Umbilical cord (tissue), 2 donors: ENCODE results near the gene SH3BP5. TPM values are rescaled to one million over a fixed set of nuclear protein-coding genes. Genes with fewer than 3 reads are reported as not detected.

Experiments
- DNase-seq: peaks from one replicate; pipeline ENCODE4 v3.0.0-alpha.2; 2015; ENCODE audit warnings: low spot score
- total RNA-seq: library from RNA; depleted of rRNA; stranded (reverse); fragments of >200 nt; gene quantifications from one replicate; pipeline ENCODE4 v1.2.3, GENCODE V29; 2014; ENCODE audit warnings: low replicate concordance; ENCODE audit not compliant: insufficient read depth

Gene SH3BP5
- total RNA-seq, 1 donor from 2014 or later, result 21.4 TPM

DNA sequence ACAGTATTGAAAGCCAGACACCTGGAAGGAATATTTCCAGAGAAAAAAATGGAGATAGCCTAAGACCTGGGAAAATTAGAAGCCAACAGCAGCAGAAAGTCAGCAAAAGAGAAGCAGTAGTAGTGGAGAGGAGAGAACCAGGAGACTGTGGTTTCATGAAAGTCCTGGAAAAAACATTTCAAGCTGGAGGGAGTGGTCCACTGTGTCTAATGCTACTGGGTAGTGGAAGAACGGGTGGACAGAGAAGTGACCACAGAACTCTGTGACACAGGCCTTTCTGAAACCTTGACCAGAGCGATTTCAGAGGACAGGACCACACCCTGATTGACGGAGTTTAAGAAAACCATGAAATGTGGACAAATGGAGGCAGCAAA lies 15.3 kb upstream of the SH3BP5 start:
- no peak for DNase-seq

DNA sequence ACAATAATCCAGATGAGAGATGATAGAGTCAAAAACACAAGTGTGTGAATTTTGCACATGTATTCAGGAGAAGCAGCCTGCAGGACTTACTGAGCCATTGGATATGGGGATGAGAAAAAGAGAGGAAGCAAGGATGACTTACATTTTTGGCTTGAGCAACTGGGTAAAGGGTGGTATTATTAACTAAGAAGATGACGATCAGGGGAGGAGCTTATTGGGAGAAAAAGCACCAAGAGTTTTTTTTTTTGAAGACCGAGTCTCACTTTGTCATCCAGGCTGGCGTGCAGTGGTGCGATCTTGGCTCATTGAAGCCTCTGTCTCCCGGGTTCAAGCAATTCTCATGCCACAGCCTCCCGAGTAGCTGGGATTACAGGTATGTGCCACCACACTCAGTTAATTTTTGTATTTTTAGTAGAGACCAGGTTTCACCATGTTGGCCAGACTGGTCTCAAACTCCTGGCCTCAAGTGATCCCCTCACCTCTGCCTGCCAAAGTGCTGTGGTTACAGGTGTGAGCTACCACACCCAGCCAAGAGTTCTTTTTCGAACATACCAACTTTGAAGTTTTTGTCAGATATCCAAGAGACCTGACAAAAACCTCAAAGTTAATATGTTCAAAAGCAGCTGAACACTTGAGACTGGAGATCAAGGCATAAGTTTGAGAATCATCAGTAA lies 14.8 kb upstream of the SH3BP5 start:
- DNase-seq, result no peak

- no peak for DNase-seq
Observed at GRCh38 chr3:15346516-15346915, 14.1 kb upstream of the SH3BP5 start.

DNA sequence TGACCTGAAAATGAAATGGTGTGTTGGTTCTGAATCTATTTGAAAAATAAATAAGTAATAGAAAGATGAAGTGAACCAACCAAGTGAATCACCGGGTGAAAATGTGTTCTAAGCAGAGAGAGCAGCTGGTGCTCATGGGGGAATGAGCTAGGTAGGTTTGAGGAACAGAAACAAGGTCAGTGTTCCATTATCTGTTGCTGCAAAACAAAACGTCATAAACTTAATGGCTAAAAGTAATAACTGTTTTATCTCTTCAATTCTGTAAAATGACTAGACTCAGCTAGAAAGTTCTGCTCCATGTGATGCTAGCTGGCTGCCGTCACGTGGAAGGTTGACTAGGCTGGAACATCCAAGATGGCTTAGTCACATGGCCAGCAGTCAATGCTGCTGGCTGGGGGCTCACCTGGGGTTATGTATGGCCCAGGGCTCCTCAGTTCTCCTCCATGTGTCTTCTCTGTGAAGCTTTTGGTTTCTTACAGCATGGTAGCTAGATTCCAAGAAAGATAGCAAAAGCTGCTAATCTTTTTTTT lies 13.3 kb upstream of the SH3BP5 start:
- no peak for DNase-seq

- no peak for DNase-seq
Observed at GRCh38 chr3:15345066-15345607, 12.8 kb upstream of the SH3BP5 start.

GRCh38 chr3:15342945-15343344 lies 10.6 kb upstream of the SH3BP5 start:
- DNase-seq, result no peak

DNA sequence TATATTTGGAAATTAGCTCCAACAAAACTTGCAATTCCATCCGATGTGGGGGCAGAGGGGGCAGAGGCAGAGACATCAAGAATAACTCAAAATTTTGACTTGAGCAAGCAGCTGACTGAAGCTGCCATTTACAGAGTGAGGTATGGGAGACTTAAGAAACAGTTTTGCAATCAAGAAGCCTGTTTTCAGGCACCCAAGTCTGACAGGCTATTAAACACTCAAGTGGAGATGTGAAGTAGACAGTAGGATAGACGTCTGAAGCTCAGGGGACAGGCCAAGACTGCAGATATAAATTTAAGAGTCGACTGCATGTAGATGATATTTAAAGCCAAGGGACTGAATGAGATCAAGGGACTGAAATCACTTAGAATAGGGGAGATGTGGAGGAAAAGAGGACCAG lies 9.9 kb upstream of the SH3BP5 start:
- DNase-seq, result no peak

DNA sequence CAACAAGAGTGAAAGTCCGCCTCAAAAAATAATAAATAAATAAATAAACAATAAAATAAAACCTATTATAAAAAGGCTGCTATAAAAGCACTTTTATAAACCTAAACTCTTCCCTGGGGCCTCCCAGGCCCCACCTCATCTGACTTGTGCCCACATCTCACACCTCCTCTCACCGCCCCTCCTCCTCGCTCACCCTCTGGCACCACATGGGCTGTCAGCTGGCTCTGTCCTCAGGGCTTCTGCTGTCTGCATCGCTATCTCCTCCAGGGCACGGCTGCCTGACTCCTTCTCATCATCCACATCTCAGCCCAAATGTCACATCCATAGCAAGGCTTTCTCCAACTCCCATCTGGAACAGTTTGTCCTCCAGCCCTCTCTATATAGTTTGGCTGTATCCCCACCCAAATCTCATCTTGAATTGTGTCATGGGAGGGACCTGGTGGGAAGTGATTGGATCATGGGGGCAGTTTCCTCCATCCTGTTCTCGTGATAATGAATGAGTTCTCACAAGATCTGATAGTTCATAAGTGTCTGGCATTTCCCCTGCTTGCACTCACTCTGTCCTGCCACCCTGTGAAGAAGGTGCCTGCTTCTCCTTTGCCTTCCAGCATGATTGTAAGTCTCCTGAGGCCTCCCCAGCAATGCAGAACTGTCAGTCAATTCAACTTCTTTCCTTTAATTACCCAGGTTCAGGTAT lies 8.8 kb upstream of the SH3BP5 start:
- no peak for DNase-seq

DNA sequence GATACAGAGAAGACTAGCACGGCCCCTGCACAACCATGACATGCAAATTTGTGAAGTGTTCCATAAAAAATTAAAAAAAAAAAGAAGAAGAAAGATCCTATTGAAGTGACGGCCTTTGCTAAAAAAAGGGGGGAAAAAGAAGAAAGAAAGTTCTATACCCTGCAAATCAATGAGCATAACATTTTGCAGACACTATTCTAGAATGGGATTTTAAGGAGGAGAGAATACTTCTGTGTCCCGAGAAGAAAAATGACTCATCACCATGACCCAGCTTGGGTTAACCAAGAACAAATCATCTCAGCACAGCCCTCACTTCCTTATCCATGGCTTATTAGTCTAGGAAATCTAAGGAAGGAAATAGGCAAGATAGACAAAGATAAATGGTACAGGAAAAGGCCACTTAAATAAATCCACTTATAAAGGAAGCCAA lies 7.4 kb upstream of the SH3BP5 start:
- DNase-seq, result no peak

- no peak for DNase-seq
Observed at GRCh38 chr3:15339001-15339400, 6.6 kb upstream of the SH3BP5 start.

DNA sequence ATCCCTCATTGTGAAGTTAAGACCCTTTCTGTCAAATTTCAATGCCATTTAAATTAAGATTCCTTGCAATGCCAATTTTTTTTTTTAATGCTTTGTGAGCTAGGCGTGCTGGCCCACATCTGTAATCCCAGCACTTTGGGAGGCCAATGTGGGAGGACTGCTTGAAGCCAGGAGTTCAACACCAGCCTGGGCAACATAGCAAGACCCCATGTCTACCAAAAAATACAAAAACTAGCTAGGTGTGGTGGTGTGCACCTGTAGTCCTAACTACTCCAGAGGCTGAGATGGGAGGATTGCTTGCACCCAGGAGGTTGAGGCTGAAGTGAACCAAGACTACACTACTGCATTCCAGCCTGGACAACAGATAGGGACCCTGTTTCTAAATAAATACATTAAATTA lies 5.6 kb upstream of the SH3BP5 start:
- DNase-seq, result no peak

DNA sequence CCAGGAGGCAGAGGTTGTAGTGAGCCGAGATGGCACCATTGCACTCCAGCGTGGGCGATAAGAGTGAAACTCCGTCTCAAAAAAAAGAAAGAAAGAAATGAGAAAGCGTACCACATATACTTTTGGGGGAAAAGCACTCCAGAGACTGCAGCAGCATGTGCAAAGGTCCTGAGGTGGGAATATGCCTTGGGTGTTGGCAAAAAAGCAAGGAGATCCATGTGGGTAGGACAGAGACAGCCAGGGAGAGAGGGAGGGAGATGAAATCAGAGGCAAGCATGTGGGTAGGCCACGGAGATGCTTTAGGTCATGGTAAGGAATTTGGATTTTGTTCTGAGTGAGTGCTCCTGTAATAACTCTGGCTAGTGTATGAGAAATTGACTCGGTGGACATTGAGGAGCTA lies 3.7 kb upstream of the SH3BP5 start:
- no peak for DNase-seq

DNA sequence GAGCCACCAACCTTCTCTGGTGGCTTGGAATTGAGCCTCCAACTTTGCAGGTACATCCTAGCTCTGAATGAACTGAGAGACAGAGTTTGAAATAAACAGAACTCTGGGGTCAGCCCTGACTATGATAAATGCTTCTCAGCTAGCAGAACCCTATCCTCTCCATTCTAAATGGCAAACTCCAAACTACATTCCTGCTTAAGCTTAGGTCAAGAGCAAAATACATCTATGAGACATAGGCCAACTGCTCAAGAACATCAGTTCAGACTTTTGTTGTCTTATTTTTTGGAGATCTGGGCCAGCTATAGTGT lies 1.5 kb upstream of the SH3BP5 start:
- no peak for DNase-seq

- no peak for DNase-seq
Observed at GRCh38 chr3:15333099-15333955, 941 bp upstream of the SH3BP5 start.

DNA sequence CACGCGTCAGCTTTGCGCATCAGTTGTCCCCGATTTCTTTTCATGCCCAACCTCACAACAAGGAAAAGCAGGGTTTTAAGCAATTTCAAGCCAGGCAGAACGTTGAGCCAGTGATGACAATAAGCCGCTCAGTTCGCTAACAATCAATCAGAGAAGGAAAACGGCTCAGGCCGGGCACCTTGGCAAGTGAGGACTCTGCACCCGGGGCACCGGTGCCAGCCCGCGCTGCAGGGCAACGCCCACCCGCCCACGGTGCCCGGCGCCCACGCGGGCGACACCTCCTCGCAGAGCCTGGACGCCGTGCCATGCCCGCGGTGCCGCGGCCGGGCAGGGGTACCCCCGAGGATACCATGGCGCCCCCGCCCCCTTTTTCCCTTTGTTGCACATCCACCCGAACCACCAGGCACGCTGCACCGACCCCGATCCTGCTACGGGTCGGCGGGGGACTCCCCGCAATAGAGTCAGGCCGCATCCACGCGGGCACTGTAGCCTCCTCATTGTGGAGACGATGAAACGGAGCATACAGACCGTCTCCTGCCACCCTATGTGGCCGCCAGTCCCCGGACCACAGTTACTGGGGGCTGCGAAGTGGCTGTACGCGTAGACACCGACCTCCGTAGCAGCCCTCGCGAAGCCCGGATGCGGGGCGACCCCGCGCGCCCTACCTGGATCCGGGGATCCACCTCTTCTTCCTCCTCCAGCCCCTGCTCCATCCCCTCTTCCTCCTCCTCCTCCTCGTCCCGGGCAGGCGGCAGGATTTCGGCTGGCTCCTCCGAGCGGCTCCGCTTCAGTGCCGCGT lies 581 bp downstream of the SH3BP5 start:
- DNase-seq, result no peak

DNA sequence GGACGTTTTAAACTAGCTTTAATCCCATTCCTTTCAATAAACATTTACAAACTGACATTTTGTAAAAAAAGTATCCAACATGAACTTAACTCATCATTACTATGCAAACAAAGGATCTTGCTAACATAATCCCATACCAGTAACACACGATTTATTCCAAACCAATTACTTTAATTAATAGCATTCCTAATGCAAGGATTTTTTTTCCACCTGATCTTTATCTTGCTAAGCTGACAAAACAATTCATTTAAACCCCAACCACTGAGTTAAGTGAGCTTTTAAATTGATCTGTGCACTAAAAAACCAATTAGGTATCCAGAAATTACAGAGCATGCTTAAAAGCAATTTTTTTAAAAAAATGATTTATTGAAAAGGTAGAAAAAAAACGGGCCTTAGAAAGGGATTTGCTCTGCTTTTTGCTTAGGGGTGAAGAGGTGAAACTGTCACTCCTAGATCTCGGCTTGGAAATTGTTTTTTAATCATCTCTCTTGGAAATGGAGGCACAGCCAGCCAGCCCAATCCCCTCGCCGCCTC lies 1.2 kb downstream of the SH3BP5 start:
- DNase-seq, result no peak

DNA sequence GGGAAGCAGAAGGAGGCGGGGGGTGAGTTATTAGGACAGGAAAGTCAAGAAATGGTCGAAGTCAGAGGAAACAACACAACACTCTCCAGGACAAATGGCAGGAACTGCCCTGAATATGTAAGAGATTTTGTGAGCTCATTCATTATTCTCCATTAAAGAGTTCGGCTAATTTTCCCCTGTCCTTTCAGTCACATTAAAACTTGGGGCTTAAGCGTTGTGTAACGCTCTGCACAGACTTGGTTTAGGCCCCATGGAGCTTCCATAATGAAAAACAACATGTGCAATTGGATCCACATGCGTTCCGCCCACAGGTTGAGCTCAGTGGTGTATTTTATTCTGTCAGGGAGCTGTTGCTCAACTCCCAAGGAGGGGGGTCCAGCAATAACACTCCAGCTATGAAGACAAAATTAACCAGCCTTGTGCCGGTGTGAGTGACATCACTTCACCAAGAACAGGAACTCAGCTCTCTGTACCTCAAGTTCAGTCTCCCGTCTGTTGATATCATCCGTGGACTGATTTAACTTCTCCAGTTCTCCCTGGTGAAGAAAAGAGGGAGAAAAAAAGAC lies 2.3 kb downstream of the SH3BP5 start:
- DNase-seq, result peak; percentile 87

GRCh38 chr3:15329046-15330005 lies 3.1 kb downstream of the SH3BP5 start:
- DNase-seq, result peak; percentile 78

GRCh38 chr3:15327941-15328340 lies 4.4 kb downstream of the SH3BP5 start:
- no peak for DNase-seq

GRCh38 chr3:15326673-15327072 lies 5.7 kb downstream of the SH3BP5 start:
- no peak for DNase-seq
